ENCODE data around the gene PDP2.

DNA sequence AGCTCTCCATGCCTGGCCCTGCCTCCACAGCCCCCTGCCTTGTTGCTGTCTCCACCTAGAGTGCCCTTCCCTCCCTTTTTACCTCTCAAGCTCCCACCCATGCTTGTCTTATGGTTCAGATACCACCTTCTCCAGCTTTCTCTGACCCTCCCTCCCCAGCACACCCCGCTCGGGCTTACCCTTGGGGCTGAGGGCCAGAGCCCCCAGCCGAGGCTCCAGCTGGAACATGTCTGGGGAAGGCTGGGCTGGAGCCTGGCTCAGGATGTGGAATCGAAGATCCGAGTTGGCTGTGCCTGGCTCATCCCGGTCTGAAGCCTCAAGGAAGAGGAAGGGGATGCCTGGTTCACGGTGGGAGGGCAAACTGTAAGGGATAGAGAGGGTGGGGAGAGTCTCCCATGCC, 34.7 kb downstream of the PDP2 start:
- TF ChIP-seq NFRKB (IDR thresholded peaks at IDR 0.05) (no peak), BHLHE40 (IDR thresholded peaks at IDR 0.05; ENCODE audit: borderline replicate concordance) (no peak), ELF4 (IDR thresholded peaks at IDR 0.05) (no peak), LEF1 (IDR thresholded peaks at IDR 0.05; ENCODE audit: borderline replicate concordance) (no peak), SUZ12 (IDR thresholded peaks at IDR 0.05) (no peak), FOXM1 (IDR thresholded peaks at IDR 0.05; ENCODE audit: borderline replicate concordance) (no peak), L3MBTL2 (conservative IDR thresholded peaks at IDR 0.05) (no peak), TARDBP (IDR thresholded peaks at IDR 0.05) (no peak), HDGF (IDR thresholded peaks at IDR 0.05; ENCODE audit: borderline replicate concordance) (no peak), CTBP1 (IDR thresholded peaks at IDR 0.05; ENCODE audit: borderline replicate concordance) (no peak), FOXA1 (IDR thresholded peaks at IDR 0.05) (no peak), ZNF384 (IDR thresholded peaks at IDR 0.05) (no peak), SP1 (IDR thresholded peaks at IDR 0.05) (no peak)
